Neural progenitor cell (in vitro differentiated cells): ENCODE data around the gene OTOS.

Experiments used
- CTCF ChIP-seq: fragments of 200-600 bp; sonication (generic); IDR thresholded peaks from 2 replicates; pipeline ENCODE4 v1.5.1; 2017; ENCODE audit warnings: antibody characterized with exemption, mild to moderate bottlenecking
- EZH2 ChIP-seq: fragments of 200-600 bp; sonication (generic); IDR thresholded peaks from 2 replicates; pipeline ENCODE4 v1.6.1; 2017; ENCODE audit warnings: antibody characterized with exemption, mild to moderate bottlenecking, moderate library complexity
- EZH2phosphoT487 ChIP-seq: fragments of 200-600 bp; sonication (generic); IDR thresholded peaks from 2 replicates; pipeline ENCODE4 v1.6.1; 2017; ENCODE audit warnings: antibody characterized with exemption

- TF ChIP-seq CTCF (no peak), EZH2phosphoT487 (no peak), EZH2 (peak; percentile 58)
These were observed 3.7 kb downstream of the OTOS start for GRCh38 chr2:240136671-240137292.
